Stimulated activated naive CD8-positive, alpha-beta T cell treated with anti-CD3 and anti-CD28 coated beads, Interleukin-15, Interleukin-2, amounts not matched to agents 100 ng/mL and 50 ng/mL, for 24 hours (primary cell): Measurements from ENCODE around the gene LEKR1.
"Not testable (repeated sequence)": the region's sequence is repeated elsewhere in the genome, so short reads cannot be mapped to it uniquely, and the experiment has no call there.

Source experiments
- H3K27ac Mint-ChIP-seq: one replicate; pipeline ENCODE4 v1.8.0; 2021; ENCODE audit warnings: mild to moderate bottlenecking, mixed read lengths
- H3K27me3 Mint-ChIP-seq: one replicate; pipeline ENCODE4 v1.8.0; 2021; ENCODE audit warnings: mixed read lengths
- H3K36me3 Mint-ChIP-seq: one replicate; pipeline ENCODE4 v1.8.0; 2021; ENCODE audit warnings: low read depth, mixed read lengths
- H3K4me1 Mint-ChIP-seq: one replicate; pipeline ENCODE4 v1.8.0; 2021; ENCODE audit warnings: low read depth, mixed read lengths
- H3K4me3 Mint-ChIP-seq: one replicate; pipeline ENCODE4 v1.8.0; 2021; ENCODE audit warnings: mild to moderate bottlenecking, mixed read lengths
- H3K9me3 Mint-ChIP-seq: one replicate; pipeline ENCODE4 v1.8.0; 2021; ENCODE audit warnings: mixed read lengths

LEKR1 gene

DNA sequence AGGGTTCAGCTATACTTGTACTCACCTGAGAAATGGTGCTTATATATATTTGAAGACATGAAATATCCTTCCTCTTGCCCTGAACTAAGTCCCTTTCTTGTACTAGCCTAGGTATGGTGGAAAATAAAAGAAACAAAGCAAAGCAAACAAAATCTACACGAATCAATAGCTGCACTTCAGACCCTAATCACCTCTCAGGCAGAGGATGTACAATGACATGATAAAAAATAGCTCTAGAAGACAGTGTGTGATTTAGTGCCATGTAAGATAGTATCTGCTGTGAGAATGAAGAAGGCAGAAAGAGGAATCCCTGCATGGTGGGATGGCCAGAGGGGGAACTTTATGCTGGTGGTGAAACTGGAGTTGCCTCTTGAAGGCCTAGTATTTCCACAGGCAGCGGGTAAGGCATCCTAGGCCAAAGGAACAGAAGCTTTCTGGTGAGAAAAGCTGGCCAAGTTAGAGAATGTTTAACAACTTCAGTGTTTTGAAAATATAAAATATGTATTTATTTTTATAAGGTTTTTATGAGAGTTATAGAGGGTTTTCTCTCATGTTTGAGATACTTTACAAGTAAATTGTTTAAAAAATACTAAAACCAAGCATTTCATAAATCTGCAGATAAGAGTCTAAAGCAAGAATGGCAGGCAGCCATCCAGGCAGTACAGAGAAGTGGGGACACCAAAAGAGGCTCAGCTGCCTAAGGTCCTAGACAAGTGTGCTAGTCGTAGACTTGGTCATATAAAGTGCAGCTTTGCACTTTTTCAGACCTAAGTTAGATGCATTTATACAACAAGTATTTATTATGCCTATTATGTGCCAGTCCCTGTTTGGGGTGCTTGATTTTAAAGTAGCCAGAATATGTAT, 14.9 kb downstream of the LEKR1 start:
- H3K27me3 Mint-ChIP-seq, result peaks cover 4% of the 10 kb centered on the region
- H3K36me3 Mint-ChIP-seq, result no peaks in the 10 kb centered on the region
- no peak overlapping the region for H3K4me3 Mint-ChIP-seq
- H3K4me1 Mint-ChIP-seq, result no peaks in the 10 kb centered on the region
- no peaks in the 10 kb centered on the region for H3K9me3 Mint-ChIP-seq
- no peak overlapping the region for H3K27ac Mint-ChIP-seq

DNA sequence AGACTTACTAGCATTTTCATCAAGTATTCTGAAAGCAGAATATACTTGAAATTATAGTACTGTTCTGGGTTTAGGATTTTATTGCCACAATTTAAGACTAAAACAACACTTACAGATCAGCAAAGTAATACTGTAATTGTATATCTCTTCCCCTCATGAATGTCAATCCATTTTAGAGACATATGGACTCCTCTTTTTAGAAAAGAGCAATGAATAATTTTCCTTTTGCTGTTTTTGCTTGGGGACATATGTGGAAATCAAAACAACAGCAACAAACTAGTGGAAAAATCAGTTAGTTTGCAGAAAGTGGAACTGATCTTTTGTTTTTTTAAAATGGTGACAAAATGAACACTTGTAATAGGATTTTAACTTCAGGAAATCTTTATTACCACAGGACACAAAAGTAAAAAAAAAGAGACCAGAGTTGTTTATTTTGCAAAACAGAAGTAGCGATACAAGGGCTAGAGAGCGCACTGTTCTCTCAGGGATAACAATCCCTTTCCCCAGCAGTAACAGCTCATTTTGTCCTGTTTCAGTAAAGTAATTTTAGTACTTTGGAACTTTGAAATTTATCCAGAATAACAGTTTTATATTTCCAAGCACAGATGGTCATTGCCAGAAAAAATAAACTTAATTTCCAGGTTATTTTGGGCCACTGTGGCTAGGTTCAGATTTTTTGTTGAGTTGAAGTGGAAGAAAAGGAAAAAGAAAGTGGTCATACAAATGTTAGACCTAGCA, 17.1 kb downstream of the LEKR1 start:
- peaks cover 4% of the 10 kb centered on the region for H3K27me3 Mint-ChIP-seq
- no peak overlapping the region for H3K27ac Mint-ChIP-seq
- no peak overlapping the region for H3K4me3 Mint-ChIP-seq
- no peaks in the 10 kb centered on the region for H3K4me1 Mint-ChIP-seq
- no peaks in the 10 kb centered on the region for H3K36me3 Mint-ChIP-seq
- no peaks in the 10 kb centered on the region for H3K9me3 Mint-ChIP-seq

- Mint-ChIP-seq H3K27me3 (peaks cover 8% of the 10 kb centered on the region), H3K27ac (no peak overlapping the region), H3K9me3 (no peaks in the 10 kb centered on the region), H3K36me3 (no peaks in the 10 kb centered on the region), H3K4me3 (no peak overlapping the region), H3K4me1 (no peaks in the 10 kb centered on the region)
Measured at GRCh38 chr3:156847752-156848448, 21.7 kb downstream of the LEKR1 start.

- H3K27me3 Mint-ChIP-seq, result no peaks in the 10 kb centered on the region
- H3K4me1 Mint-ChIP-seq, result no peaks in the 10 kb centered on the region
- H3K36me3 Mint-ChIP-seq, result no peaks in the 10 kb centered on the region
- no peak overlapping the region for H3K4me3 Mint-ChIP-seq
- no peak overlapping the region for H3K27ac Mint-ChIP-seq
- no peaks in the 10 kb centered on the region for H3K9me3 Mint-ChIP-seq
Measured at GRCh38 chr3:156859578-156859977, 33.4 kb downstream of the LEKR1 start.

- no peaks in the 10 kb centered on the region for H3K9me3 Mint-ChIP-seq
- H3K27ac Mint-ChIP-seq, result no peak overlapping the region
- no peaks in the 10 kb centered on the region for H3K4me1 Mint-ChIP-seq
- no peaks in the 10 kb centered on the region for H3K36me3 Mint-ChIP-seq
- no peaks in the 10 kb centered on the region for H3K27me3 Mint-ChIP-seq
- H3K4me3 Mint-ChIP-seq, result no peak overlapping the region
Measured at GRCh38 chr3:156860873-156861272, 34.7 kb downstream of the LEKR1 start.

GRCh38 chr3:156862338-156862737, 36.2 kb downstream of the LEKR1 start:
- Mint-ChIP-seq H3K9me3 (no peaks in the 10 kb centered on the region), H3K27me3 (no peaks in the 10 kb centered on the region), H3K27ac (no peak overlapping the region), H3K4me1 (no peaks in the 10 kb centered on the region), H3K36me3 (no peaks in the 10 kb centered on the region), H3K4me3 (no peak overlapping the region)

GRCh38 chr3:156865732-156866131, 39.6 kb downstream of the LEKR1 start:
- no peaks in the 10 kb centered on the region for H3K36me3 Mint-ChIP-seq
- no peaks in the 10 kb centered on the region for H3K27me3 Mint-ChIP-seq
- no peak overlapping the region for H3K27ac Mint-ChIP-seq
- H3K4me3 Mint-ChIP-seq, result no peak overlapping the region
- H3K4me1 Mint-ChIP-seq, result no peaks in the 10 kb centered on the region
- H3K9me3 Mint-ChIP-seq, result no peaks in the 10 kb centered on the region

- H3K27ac Mint-ChIP-seq, result no peak overlapping the region
- H3K4me1 Mint-ChIP-seq, result no peaks in the 10 kb centered on the region
- peaks cover 7% of the 10 kb centered on the region for H3K9me3 Mint-ChIP-seq
- H3K27me3 Mint-ChIP-seq, result no peaks in the 10 kb centered on the region
- no peak overlapping the region for H3K4me3 Mint-ChIP-seq
- peaks cover 7% of the 10 kb centered on the region for H3K36me3 Mint-ChIP-seq
Measured at GRCh38 chr3:156867174-156867573, 41.0 kb downstream of the LEKR1 start.

DNA sequence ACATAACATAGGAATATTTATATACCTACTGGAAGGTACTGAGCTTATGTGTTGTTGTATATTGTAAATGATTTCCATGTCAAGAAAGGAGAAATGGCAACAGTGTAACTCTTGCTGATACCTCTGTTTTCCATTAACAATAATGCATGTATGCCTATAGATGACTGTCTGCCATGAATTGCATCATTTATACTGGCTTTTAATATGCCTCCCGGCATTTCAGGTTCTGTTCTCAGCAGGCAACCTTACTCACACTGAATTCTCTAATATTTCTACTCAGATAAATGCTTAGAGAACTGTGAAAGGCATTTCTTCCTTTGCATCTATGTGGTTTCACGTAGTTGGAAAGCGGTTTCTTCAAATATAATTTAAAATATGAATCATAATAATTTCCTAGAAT, 41.8 kb downstream of the LEKR1 start:
- Mint-ChIP-seq H3K4me3 (no peak overlapping the region), H3K27ac (no peak overlapping the region), H3K9me3 (peaks cover 11% of the 10 kb centered on the region)

DNA sequence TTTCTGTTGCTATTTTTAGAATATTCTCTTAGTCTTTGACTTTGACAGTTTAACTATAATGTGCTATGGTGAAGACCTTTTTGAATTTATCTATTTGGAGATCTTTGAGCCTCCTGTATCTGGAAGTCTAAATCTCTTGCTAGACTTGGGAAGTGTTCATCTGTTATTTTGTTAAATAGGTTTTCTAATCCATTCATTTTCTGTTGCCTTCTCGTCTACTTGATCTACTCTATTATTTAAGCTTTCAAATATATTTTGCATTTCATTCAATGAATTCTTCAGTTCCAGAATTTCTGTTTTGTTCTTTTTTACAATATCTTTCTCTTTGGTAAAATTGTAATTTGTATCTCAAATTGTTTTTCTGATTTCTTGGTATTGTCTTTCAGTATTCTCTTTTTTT, 47.8 kb downstream of the LEKR1 start:
- Mint-ChIP-seq H3K9me3 (peaks cover 54% of the 10 kb centered on the region), H3K27ac (no peak overlapping the region), H3K4me1 (no peaks in the 10 kb centered on the region), H3K27me3 (no peaks in the 10 kb centered on the region), H3K36me3 (peaks cover 32% of the 10 kb centered on the region), H3K4me3 (no peak overlapping the region)

More for the DNA sequence above, 41.8 kb downstream of the LEKR1 start:
- no peaks in the 10 kb centered on the region for H3K27me3 Mint-ChIP-seq
- no peaks in the 10 kb centered on the region for H3K4me1 Mint-ChIP-seq
- peaks cover 8% of the 10 kb centered on the region for H3K36me3 Mint-ChIP-seq

- Mint-ChIP-seq H3K36me3 (peaks cover 21% of the 10 kb centered on the region), H3K9me3 (peaks cover 44% of the 10 kb centered on the region)
- not testable (repeated sequence) for H3K4me1 Mint-ChIP-seq, H3K27me3 Mint-ChIP-seq, H3K27ac Mint-ChIP-seq, H3K4me3 Mint-ChIP-seq
Measured at GRCh38 chr3:156879491-156879890, 53.3 kb downstream of the LEKR1 start.

- Mint-ChIP-seq H3K9me3 (peaks cover 22% of the 10 kb centered on the region), H3K36me3 (no peaks in the 10 kb centered on the region), H3K27ac (no peak overlapping the region), H3K4me3 (no peak overlapping the region), H3K4me1 (no peaks in the 10 kb centered on the region), H3K27me3 (no peaks in the 10 kb centered on the region)
Measured at GRCh38 chr3:156885761-156886160, 59.6 kb downstream of the LEKR1 start.

DNA sequence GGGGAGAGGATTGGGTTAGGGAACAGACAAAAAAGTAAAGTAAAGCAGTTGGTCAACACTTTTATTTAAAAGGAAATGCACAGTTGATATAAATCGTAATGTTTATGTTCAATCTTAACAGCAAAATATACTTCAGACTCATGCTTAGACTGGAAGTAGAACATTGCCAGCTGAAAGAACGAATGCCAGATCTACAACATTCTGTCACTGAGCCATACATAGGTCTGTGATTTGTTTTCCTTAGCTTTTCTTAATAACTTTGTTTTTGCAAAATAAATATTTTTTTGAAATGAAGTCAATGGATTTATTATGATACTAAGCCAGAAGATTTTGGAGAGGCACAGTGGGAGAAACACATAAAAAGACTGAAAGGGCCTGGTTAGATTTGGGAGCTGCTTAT, 62.0 kb downstream of the LEKR1 start:
- Mint-ChIP-seq H3K36me3 (no peaks in the 10 kb centered on the region), H3K4me3 (no peak overlapping the region), H3K9me3 (peaks cover 20% of the 10 kb centered on the region), H3K4me1 (no peaks in the 10 kb centered on the region), H3K27me3 (no peaks in the 10 kb centered on the region), H3K27ac (no peak overlapping the region)

- H3K36me3 Mint-ChIP-seq, result no peaks in the 10 kb centered on the region
- H3K27ac Mint-ChIP-seq, result no peak overlapping the region
- no peaks in the 10 kb centered on the region for H3K27me3 Mint-ChIP-seq
- no peaks in the 10 kb centered on the region for H3K4me1 Mint-ChIP-seq
- peaks cover 20% of the 10 kb centered on the region for H3K9me3 Mint-ChIP-seq
- no peak overlapping the region for H3K4me3 Mint-ChIP-seq
Measured at GRCh38 chr3:156888576-156888975, 62.4 kb downstream of the LEKR1 start.

DNA sequence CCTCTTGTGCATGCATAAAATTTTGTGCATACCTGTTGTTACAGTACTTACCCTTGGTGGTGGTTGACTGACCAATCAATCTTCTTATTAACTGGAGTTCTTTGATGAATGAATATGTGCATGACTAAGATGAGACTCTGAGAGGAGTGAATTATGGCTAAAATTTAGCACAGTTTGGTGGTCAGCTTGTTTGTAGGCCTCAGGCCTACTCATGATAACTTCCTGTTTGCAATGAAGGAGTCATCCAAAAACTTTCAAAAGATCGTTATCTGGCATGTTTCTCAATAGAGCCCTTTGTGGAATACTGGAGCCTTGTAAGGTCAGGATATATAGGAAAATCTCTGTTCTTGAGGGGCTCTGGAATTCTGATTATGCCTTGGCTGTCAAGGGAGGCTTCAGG, 66.5 kb downstream of the LEKR1 start:
- Mint-ChIP-seq H3K27me3 (no peaks in the 10 kb centered on the region), H3K9me3 (peaks cover 5% of the 10 kb centered on the region), H3K27ac (no peak overlapping the region), H3K4me1 (no peaks in the 10 kb centered on the region), H3K4me3 (no peak overlapping the region), H3K36me3 (no peaks in the 10 kb centered on the region)
